GM19043 (cell line): ENCODE measurements around the gene NDUFS6.
A peak's percentile ranks its signal among the peaks of the same experiment; 100 is the strongest.

Experiments used
- ATAC-seq: cut with Tn5 transposase; IDR thresholded peaks from one replicate; pipeline ENCODE4 v1.9.1; 2021; ENCODE audit warnings: low read depth; ENCODE audit not compliant: unreplicated experiment

Gene NDUFS6

DNA sequence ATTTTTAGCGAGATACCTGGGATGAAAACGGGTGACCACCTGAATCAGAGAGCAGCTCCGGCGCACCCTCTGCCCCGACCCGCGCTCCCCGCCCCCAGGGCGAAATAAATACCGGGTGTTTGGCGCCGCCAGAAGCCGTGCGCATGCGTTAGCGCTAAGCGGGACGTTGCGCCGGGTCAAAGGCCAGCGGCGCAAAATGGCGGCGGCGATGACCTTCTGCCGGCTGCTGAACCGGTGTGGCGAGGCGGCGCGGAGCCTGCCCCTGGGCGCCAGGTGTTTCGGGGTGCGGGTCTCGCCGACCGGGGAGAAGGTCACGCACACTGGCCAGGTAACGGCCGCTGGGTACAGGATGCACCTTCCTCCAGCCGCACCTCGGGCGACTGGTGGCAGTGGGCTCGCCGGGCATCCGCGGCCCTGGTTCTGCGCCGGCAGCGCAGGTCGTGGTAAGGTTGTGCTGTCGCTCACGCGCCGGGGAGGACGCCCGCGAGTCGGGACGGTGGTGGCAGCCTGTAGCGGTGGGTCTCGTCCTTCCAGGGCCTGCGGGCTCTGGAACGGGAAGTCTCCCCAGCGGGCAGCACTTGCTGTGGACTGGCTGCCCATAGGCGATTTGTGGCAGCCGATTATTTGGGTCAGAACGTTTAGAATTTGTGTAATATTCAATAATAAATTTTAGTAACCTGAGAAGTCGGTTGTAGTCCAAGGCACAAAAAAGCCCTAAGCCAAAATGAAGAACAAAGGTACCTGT lies at the start of gene NDUFS6:
Gene NDUFS6, plus strand, starts transcription at position 186 of the 745 bp plus-strand sequence. Its CDS starts 11 bp downstream, at position 197.
- peak; percentile 47 for ATAC-seq

DNA sequence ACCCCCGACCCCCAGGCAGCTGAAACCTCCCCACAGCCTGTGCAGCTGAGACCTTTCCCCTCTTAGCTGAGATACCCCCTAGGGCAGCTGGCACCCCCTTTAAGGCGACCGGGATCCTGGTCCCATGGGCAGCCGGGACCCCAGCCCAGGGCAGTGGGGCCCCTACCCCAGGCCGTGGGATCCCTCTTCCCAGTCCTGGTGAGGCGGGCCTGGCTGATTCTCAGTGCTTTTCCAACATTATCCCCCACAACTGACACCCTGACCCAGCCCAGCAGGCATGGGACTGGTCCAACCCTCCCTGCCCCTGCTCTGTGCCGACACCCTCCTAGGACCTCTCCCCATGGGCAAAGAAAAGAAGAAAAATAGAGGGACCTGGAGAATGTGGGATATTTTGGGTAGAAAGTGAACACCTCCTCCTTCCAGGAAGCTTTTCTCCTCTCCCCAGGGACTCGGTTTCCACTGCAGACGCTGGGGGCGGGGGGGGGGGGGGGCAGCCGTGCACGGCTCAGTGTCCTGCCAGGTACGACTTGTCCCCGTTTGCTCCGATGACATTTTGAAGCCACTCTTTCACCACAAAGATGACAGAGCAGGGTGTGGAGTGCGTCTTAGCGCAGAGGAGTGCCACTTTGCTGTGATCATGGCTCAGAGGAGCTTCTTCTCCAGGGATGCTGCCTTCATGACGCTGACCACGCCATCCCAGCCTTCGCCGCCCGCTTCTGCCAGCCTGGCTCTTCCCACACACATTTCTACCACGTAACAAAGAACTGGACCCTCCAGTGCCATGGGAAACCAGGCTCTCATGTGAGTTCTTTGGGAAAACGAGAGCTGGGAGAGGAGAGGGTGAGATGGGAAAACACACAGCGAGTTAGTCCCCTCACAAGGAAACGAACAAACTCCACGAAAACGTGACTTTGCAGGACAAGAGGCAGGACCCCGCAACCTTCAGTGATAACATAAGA lies 49.1 kb upstream of the NDUFS6 start:
- no peak for ATAC-seq

DNA sequence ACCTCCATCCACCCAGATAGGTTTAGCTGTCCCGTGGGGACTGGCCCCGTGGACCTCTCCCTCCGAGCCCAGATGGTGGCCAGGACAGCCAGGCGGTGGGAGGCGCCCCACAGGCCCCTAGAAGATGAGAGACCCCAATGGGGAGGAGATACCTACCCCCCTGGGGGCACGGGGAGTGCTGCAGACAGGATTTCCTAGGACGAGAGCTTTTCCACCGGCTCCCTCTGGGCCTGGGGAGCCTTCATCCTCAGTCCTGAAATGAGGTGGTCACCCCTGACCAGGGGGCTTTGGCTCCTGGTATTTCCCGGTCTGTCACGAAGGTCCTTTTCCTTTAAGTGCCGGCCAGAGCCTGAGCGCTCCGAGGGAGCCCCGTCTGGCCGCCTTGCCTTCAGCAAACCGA lies 48.3 kb upstream of the NDUFS6 start:
- ATAC-seq = no peak

DNA sequence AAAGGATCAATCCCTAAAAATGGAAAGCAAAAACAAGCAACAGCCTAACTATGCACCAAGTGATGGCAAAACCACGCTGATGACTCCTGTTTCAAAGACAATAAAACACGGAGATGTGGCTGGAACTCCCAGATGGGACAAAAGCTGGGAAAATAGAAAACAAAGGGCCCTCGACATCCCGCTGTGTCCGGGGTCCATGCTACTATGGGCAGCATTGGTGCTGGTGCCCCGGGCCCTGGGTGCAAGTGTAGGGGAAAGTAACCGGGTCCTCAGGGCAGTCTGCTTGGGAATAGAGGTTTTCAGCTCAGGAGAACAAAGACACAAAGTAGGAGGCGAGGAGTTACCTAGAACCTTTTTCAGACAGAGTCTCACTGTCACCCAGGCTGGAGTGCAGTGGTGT lies 47.7 kb upstream of the NDUFS6 start:
- no peak for ATAC-seq

DNA sequence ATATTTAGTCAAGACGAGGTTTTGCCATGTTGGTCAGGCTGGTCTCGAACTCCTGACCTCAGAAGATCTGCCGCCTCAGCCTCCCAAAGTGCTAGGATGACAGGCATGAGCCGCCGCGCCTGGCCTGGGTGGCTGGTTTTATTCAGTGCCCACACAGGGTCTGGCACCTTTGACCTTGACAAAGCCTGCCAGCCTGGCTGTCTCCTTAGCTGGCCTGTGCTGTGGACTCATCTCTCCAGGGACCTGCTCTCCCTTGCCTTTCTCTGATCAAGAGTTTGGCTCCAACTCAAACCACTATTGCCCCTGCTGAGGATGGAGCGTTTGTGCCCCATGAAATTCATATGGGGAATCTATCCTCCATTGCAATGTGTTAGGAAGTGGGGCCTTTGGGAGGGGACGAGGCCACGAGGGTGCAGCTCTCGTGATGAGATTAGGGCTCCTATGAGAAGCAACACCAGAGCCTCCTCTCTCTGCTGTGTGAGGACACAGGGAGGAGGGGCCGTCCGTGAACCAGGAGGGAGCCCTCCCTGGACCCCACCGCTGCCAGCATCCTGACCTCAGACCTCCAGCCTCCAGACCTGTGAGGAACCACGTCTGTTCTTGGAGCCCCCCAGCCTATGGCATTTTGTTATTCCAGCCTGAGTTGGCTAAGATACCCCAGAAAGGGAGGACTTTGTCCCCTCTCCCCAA lies 46.5 kb upstream of the NDUFS6 start:
- no peak for ATAC-seq

DNA sequence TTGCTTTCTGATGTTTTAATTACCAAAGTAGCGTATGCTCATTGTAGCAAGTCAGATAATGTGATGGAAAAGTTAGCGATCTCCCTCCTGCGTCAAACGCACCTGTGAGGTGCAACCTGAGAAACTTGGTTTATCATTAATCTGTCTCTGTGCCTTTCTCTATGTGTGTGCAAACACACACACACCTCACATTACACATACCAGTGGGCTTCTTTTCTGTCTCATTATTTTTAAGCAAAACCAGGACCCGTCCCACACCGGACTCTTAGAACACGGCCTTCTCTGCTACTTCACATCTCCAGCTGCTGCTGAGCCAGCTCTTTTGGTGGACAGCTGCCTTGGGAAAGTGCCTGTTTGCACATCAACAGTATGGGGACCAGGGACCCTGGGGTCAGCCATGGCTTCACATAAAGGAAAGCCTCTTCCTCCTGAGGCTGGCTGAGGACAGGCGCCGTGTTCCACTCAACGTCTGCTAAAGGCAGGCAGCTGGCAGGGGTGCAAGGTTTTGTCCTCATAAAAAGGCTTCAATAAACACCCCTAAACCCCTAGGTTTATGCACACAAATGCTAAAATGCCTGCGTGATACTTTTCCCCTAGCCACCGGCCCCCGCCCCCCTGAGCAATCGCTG lies 45.8 kb upstream of the NDUFS6 start:
- ATAC-seq = no peak

DNA sequence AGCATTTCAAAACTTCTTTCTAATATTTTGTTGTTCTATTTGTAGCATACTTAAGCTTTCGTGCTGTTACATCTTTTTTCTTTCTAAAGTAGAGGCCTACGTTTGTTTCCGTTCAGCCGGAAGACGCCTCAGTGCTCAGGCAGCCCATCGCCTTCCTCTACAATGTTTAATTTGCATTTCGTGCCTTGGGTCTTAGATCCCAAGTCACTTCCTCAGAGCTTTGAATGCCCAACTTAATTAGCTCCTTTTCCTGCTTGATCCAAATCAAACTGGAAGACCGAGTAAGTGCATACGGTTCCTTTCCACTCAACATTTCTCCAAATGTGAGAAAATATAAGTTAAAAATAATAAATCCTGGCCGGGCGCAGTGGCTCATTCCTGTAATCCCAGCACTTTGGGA lies 44.7 kb upstream of the NDUFS6 start:
- ATAC-seq = no peak

DNA sequence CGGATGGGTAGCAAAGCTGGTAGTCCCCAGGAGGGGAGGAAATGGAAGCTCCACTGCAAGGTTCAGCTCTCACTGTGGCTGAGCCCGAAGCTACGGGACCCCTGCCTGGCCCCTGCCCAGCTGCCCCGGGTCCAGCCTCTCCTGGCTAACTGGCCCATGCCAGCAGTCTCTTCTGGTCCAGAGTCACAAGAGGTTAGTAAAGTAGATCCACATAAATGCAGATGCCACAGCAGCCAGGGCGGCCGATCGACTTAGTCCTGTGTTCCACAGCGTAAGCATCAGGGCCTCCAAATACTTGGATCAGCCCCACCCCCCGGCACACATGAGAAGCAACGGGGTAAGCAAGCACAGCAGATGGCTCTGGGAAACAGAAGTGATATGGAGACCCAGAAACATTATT lies 43.7 kb upstream of the NDUFS6 start:
- no peak for ATAC-seq

DNA sequence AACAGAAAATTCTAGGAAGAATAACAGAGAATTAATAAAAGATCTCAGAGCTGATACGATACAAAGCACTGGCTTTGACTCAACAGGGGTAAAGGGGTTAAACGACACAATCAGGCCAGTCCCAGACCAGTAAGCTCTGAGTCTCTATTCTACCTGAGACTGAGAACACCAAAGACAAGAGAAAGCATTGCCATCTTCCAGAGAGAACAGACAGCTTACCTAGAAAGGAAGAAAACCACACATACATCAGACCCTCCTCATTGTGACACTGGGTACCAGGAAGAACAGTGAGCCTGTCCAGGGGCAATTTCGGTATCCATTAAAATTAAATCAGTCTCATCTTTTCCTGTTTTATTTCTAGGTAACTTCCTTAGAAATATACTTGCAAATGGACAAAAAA lies 42.6 kb upstream of the NDUFS6 start:
- no peak for ATAC-seq

DNA sequence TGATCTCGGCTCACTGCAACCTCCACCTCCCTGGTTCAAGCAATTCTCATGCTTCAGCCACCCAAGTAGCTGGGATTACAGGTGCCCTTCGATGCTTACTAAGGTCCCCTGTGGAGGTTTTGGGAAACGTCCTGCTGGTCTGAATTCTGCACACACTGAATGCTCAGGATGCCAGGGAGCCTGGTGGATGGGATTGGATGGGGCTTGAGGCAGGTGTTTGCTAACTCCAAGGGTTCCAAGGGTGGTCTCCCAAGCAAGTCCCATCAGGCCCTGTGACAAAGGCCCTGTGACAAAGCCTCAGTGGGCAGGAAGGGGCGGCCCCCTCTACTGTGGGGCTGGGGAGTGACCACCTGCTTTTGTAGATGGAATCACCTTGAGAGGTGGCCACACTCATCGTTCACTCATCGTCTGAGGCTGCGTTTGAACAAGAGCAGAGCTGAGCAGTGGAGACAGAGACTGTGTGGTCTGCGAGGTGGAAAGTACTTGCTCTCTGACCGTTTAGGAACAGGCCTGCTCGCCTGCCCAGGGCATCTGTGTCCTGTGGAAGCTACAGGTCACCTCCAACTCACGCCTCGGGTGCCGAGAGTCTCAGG lies 41.7 kb upstream of the NDUFS6 start:
- ATAC-seq = no peak

DNA sequence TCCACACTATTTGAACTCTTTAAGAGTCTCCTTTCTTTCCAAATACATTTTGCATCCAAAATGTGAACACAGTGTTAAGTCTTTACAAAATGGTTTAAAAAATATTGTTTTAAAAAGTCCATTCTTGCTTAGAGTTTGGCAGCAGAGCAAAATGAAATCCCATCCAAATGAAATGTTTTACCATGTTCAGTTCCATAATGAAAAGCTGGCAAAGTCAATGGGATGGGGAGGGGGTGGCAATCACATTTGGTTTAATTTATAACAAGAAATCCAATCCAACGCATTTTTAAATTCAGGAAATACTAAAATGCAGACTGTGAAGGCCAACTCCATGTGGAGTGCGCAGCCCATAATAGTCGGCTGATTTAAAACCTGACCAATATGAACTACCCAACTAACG lies 41.0 kb upstream of the NDUFS6 start:
- no peak for ATAC-seq

DNA sequence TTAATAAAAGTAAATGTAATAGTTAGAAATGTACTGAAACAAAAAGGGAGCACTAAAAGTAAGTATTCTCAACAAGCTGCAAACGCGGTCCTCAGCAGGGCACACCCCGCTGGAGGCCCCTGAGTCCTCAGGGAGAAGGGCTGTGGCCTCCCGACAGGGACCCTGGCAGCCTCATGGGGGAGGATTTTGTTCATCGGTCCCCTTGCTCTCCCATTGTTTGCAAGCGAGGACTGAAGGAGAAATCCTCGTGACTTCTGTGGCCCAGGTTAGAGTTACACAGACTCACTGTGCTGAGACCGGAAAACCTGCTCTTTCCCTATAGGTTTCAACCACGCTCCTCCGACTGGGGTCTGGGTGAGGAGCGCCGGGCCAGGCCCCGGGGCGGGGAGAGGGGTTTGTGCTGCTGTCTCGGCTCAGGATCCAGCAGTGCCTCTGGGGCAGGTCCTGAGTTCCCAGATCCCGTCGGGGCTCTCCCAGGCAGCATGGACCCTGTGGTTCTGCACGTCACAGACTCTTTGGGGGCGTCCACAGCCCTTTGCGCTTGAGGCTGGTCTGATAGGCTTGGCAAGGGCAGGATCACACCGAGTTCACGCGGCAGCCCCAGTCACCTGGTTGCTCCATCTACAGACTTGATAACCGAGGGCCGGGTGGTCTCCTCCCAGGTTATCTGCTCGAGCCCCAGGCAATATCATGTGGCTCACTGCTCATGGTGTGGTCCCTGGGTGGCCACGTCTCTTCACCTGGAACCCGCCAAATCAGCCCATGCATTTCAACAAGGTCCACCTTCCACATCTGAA lies 40.4 kb upstream of the NDUFS6 start:
- no peak for ATAC-seq

DNA sequence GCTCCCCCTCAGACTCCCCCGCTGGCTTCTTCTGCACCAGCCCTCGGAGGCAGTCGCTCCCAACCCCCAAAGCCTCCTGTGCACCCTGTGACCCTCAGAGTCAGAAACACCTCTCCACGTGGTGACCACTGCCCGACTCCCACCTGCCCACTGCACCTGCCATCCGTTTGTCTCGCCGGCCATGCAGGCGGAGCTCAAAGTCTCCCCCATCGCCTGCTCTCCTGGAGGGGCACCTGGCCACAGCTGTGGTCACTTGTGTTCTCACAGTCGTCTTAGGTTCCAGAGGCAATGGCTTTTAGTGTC lies 39.8 kb upstream of the NDUFS6 start:
- ATAC-seq = no peak

DNA sequence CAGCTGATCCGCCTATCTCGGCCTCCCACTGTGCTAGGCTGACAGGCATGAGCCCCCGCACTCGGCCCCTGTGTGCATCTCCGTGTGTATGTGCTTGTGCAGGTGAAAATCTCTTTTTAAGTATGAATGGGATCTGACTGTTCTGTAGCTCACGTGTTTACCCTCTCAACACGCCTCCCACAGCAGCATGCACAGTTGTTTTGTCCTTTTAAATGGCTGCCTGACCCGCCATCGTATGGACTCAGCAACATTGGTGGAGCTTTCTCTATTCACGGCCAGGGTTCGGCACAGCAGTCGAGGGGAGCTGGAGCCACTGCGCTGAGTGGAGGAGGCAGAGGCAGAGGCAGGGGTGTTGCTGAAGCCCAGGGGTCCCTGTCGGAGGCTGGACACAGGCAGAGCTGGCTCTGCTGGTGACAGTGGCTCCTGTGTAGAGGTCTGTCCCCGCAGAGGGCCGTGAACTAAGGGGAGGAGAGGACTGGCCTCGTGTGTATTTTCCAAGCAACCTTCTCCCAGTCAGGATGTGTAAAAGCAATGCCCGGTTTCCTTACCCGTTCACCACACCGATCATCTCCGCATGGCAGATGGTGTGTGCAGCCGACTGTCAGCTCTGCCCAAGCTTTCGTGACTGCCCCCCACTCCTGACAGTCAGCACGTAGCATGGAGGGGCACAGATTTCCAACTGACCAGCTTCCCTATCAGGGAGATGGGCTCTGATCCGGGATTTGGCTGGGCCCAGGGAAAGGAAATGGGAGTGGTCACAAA lies 38.9 kb upstream of the NDUFS6 start:
- ATAC-seq = no peak

DNA sequence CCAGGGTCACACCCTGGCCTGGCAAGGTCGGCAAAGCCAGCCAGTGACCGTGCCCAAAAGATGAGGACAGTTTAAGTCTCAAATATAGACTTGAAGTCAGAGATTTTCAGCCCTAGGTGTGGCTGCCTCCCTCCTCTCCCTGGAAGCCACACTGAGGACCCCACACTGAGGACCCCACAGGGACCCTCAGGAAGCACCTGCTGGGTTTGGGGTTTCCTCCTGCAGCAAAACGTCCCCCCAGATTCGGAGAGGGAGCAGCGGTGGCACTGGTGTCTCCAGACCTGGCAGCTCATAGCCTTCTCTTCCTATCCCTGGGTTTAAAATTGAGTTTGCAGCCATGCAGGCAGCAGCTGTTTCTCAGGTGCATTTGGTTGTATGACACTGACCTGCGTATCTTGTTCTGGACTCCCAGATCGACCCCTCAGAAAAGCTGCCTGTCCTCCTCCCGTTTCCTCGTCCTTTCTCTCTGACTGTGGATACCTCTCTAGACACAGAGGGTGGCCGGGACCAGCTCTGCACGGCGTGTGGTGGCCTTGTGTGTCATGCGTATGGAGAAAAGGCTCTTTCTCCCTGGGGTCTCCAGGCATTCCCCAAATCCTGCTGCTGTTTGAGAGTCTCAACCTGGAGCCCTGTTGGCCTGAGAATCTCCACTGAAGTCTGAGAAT lies 38.2 kb upstream of the NDUFS6 start:
- no peak for ATAC-seq

DNA sequence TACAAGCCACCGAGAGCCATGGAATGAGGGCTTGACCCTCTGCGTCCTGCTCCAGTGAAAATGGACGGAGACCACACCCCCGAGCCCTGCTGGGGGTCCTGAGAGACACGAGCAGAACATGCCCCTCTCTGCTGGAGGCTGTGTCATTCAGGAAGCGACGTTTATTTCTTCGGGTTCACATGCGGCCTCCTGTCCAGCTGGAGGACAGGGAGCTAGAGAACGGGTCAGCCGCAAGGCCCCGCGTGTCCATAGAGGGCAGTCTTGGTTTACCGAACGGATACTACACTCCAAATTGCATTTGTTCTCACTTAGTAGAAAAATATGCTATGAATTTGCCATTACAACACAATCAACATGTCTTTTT lies 37.7 kb upstream of the NDUFS6 start:
- ATAC-seq = no peak

DNA sequence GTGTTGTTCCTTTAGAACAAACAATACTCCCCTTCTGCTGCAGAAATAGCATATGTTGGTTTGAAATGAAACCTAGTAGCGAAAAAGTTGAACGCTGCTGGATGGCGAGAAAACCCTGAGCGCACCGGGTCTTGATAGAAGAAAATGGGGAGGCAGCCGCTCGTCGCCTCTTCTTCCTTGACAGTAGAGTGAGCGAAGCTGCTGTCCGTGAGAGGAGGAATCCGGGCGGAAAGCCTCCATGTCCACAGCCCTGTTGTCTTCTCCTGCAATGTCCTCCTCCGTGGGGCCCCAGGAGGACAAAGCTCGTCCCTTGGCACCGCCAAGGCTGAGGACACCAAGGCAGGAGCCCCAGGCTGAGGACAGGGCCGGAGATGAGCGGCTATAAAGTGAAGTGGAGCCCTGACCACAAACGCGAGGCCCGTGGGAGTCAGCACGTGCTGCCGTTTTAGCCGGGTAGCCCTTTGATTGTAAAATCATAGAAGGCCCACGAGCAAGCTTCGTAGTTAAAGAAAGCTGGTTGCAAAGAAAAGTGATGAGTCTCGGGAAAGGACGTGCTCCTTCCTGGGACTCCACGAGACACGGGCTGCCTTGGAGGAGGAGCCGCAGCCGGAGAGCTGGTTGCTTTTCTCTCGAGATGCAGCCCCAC lies 37.1 kb upstream of the NDUFS6 start:
- no peak for ATAC-seq

DNA sequence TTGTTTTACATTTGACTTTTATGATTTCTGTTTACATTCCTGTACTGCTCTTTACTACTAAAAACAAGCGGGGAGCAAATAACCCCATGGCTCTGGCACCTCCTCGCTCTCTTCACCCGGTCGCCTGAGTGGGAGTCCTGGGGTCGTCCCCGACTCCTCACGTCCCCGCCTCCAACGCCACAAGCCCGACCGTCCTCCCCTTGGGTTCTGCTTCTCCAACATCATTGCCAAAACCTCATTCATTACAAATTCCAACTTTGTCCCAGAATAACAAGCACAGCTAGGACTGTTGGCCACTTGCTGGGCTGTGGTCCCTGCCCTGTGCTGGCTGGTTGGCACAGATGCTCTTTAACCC lies 36.6 kb upstream of the NDUFS6 start:
- ATAC-seq = no peak
